ENCODE data around the gene NCK1.

- TF ChIP-seq CTCF (conservative IDR thresholded peaks at IDR 0.05; ENCODE audit: low read depth in 2 of 2): no peak
- no peak for TF ChIP-seq EZH2 (IDR thresholded peaks at IDR 0.05; ENCODE audit: low read depth, unreplicated experiment)
- no peak for TF ChIP-seq JUNB (IDR thresholded peaks at IDR 0.05; ENCODE audit: unreplicated experiment)
- no peak for TF ChIP-seq ETS1 (IDR thresholded peaks at IDR 0.05)
- no peak for TF ChIP-seq POLR2AphosphoS5 (IDR thresholded peaks at IDR 0.05; ENCODE audit: low read depth)
- no peak for TF ChIP-seq CREB1 (CRISPR knock-in tag; IDR thresholded peaks at IDR 0.05; ENCODE audit: low read depth)
- TF ChIP-seq ZNF331 (CRISPR knock-in tag; IDR thresholded peaks at IDR 0.05; ENCODE audit: low read depth): no peak
- no peak for TF ChIP-seq REST (IDR thresholded peaks at IDR 0.05; ENCODE audit: unreplicated experiment)
- no peak for TF ChIP-seq STAT1 (IDR thresholded peaks at IDR 0.05; ENCODE audit: unreplicated experiment)
- TF ChIP-seq ZNF114 (CRISPR knock-in tag; IDR thresholded peaks at IDR 0.05): no peak
- no peak for TF ChIP-seq EZH2phosphoT487 (IDR thresholded peaks at IDR 0.05; ENCODE audit: unreplicated experiment)
- TF ChIP-seq ZNF462 (CRISPR knock-in tag; IDR thresholded peaks at IDR 0.05): no peak
Measured at GRCh38 chr3:136909187-136909586, 47.2 kb downstream of the NCK1 start.
